K562 (cell line): ENCODE measurements around the gene SCYL2. TPM values are rescaled to one million over a fixed set of nuclear protein-coding genes. Genes with fewer than 3 reads are reported as not detected.

Source experiments
- ATAC-seq: fragments of 200-7000 bp; cut with Tn5 transposase; 3 replicates; pipeline ENCODE4 v1.9.1; 2020; ENCODE audit warnings: moderate library complexity
- BruUV-seq: library from RNA; stranded (reverse); fragments of 400-500 nt; replicated peaks from 2 replicates; lab custom pipeline; 2021; lab: Mats Ljungman, UMichigan
- CTCF ChIA-PET: fragments of 300-600 bp; formaldehyde crosslinking; extraction: SDS; loops from one replicate; lab custom pipeline; 2021; ENCODE audit warnings: low intra/inter-chr PET ratio; lab: Yijun Ruan, JAX
- POLR2A ChIA-PET: fragments of 300-600, 350-650 bp; sonication (Branson Sonifier 250); formaldehyde crosslinking; extraction: SDS; loops from one replicate; lab custom pipeline; 2021; ENCODE audit warnings: antibody characterized with exemption, inconsistent platforms; lab: Yijun Ruan, JAX
- DNase-seq, 4 experiments: peaks; one replicate each; pipeline versions ENCODE4 v3.0.0 to v3.0.0-alpha.2; 2011 to 2018; ENCODE audit warnings: low spot score in 3 of 4, mixed read lengths in 3 of 4; ENCODE audit errors: extremely low read depth in 1 of 4
- FAIRE-seq: peaks from 2 replicates; lab custom pipeline; 2011; peaks lifted over from hg19 to GRCh38; lab: Jason Lieb, UNC
- H2AFZ ChIP-seq: 2 replicates; pipeline ENCODE4 v1.6.0; 2011; ENCODE audit warnings: low read depth, low read length, control low read depth, inconsistent platforms
- H3K27ac ChIP-seq: fragments of 200-600 bp; 3 replicates; pipeline ENCODE4 v1.8.0; 2011; ENCODE audit warnings: low read depth, mild to moderate bottlenecking, control low read depth, inconsistent platforms, low read length, moderate library complexity, mixed read lengths; ENCODE audit errors: extremely low read depth
- H3K27me3 ChIP-seq, 2 experiments: fragments of 300-600 bp in 1 of 2; 2 replicates in 1 of 2; 3 replicates in 1 of 2; pipeline versions ENCODE4 v1.6.0 to v1.8.0; 2011; ENCODE audit warnings: inconsistent platforms in 2 of 2, low read length in 2 of 2, mild to moderate bottlenecking in 1 of 2, mixed read lengths in 1 of 2, moderate library complexity in 1 of 2; ENCODE audit not compliant: control insufficient read depth in 2 of 2, insufficient read depth in 2 of 2
- H3K36me3 ChIP-seq: fragments of 300-600 bp; 3 replicates; pipeline ENCODE4 v1.8.0; 2011; ENCODE audit warnings: mild to moderate bottlenecking, low read length, inconsistent platforms; ENCODE audit not compliant: control insufficient read depth, insufficient read depth
- H3K4me1 ChIP-seq, 2 experiments: fragments of 200-600 bp in 1 of 2; replicated peaks in 1 of 2; 2 replicates in 1 of 2; 3 replicates in 1 of 2; pipeline versions ENCODE4 v1.5.1 to v1.8.0; 2011; ENCODE audit warnings: inconsistent platforms in 2 of 2, low read length in 2 of 2, mild to moderate bottlenecking in 1 of 2, mixed read lengths in 1 of 2, moderate library complexity in 1 of 2; ENCODE audit not compliant: control insufficient read depth in 2 of 2, insufficient read depth in 2 of 2
- H3K4me2 ChIP-seq: 2 replicates; pipeline ENCODE4 v1.6.1; 2011; ENCODE audit warnings: low read length, control low read depth, inconsistent platforms, mixed read lengths; ENCODE audit not compliant: insufficient read depth
- H3K4me3 ChIP-seq: fragments of 200-600 bp; sonication (generic), shearing (Covaris generic); 2 replicates; pipeline ENCODE4 v1.5.1; 2016; ENCODE audit warnings: control low read depth, inconsistent platforms
- H3K79me2 ChIP-seq: fragments of 200-600 bp; 3 replicates; pipeline ENCODE4 v1.8.0; 2011; ENCODE audit warnings: low read length, inconsistent platforms; ENCODE audit not compliant: control insufficient read depth, insufficient read depth
- H3K9ac ChIP-seq, 2 experiments: 2 replicates each; pipeline versions ENCODE4 v1.6.0 to v1.6.1; 2011; ENCODE audit warnings: low read depth in 2 of 2, low read length in 2 of 2, control low read depth in 1 of 2, inconsistent platforms in 1 of 2, mild to moderate bottlenecking in 1 of 2, mixed read lengths in 1 of 2; ENCODE audit not compliant: insufficient read depth in 1 of 2
- H3K9me1 ChIP-seq: one replicate; pipeline ENCODE4 v1.6.0; 2011; ENCODE audit warnings: inconsistent platforms, mild to moderate bottlenecking, low read length, moderate library complexity; ENCODE audit not compliant: control insufficient read depth, insufficient read depth
- H3K9me3 ChIP-seq: replicated peaks from 2 replicates; pipeline ENCODE4 v1.5.1; 2011; ENCODE audit warnings: low read depth, low read length, inconsistent platforms; ENCODE audit not compliant: control insufficient read depth, insufficient read depth
- H4K20me1 ChIP-seq: replicated peaks from 2 replicates; pipeline ENCODE4 v1.6.1; 2011; ENCODE audit warnings: low read length, inconsistent platforms, mixed read lengths; ENCODE audit not compliant: control insufficient read depth, insufficient read depth
- ATF3 ChIP-seq, 2 experiments: fragments of 450-650 bp in 1 of 2; sonication (generic) in 1 of 2; formaldehyde crosslinking in 1 of 2; IDR thresholded peaks in 1 of 2; conservative IDR thresholded peaks in 1 of 2; 2 replicates each; pipeline versions ENCODE4 v1.6.1 to v1.8.1; 2016 to 2023; ENCODE audit warnings: mild to moderate bottlenecking in 2 of 2, moderate library complexity in 2 of 2, inconsistent platforms in 1 of 2, missing genetic modification reagents in 1 of 2
- BCL6 ChIP-seq: fragments of 250-450 bp; sonication (Bioruptor Pico); IDR thresholded peaks from 2 replicates; pipeline ENCODE4 v1.4.0; 2020
- CEBPG ChIP-seq, 3 experiments: fragments of 200-800 bp in 1 of 3; sonication (Bioruptor generic) in 1 of 3; sonication (generic) in 1 of 3; formaldehyde crosslinking in 1 of 3; IDR thresholded peaks in 2 of 3; conservative IDR thresholded peaks in 1 of 3; 2 replicates each; pipeline versions ENCODE4 v1.6.1 to v1.8.0; 2016 to 2022; ENCODE audit warnings: missing compliant biosample characterization in 2 of 3, missing genetic modification characterization in 2 of 3, mild to moderate bottlenecking in 1 of 3, missing genetic modification reagents in 1 of 3
- GABPB1 ChIP-seq: sonication (generic); formaldehyde crosslinking; IDR thresholded peaks from 2 replicates; pipeline ENCODE4 v1.8.0; 2022; ENCODE audit warnings: mild to moderate bottlenecking, missing genetic modification reagents
- HCFC1 ChIP-seq: IDR thresholded peaks from 2 replicates; pipeline ENCODE4 v1.6.1; 2012; ENCODE audit warnings: low read depth, low read length, improper control_type of control experiment
- PRDM10 ChIP-seq: fragments of 450-650 bp; IDR thresholded peaks from 2 replicates; pipeline ENCODE4 v1.6.1; 2018; ENCODE audit not compliant: partially characterized antibody
- SP1 ChIP-seq: sonication (generic); formaldehyde crosslinking; IDR thresholded peaks from 2 replicates; pipeline ENCODE4 v1.8.1; 2022; ENCODE audit warnings: mild to moderate bottlenecking, missing genetic modification reagents
- ZFP36 ChIP-seq: fragments of 150-350 bp; IDR thresholded peaks from 2 replicates; pipeline ENCODE4 v1.6.1; 2018; ENCODE audit warnings: low read length, low read depth; ENCODE audit not compliant: partially characterized antibody
- ZNF253 ChIP-seq: fragments of 250-450 bp; sonication (Bioruptor Pico); conservative IDR thresholded peaks from 2 replicates; pipeline ENCODE4 v1.6.1; 2021; ENCODE audit warnings: mild to moderate bottlenecking
- ZSCAN32 ChIP-seq: fragments of 450-650 bp; formaldehyde crosslinking; IDR thresholded peaks from 2 replicates; pipeline ENCODE4 v1.4.0; 2020; ENCODE audit warnings: mild to moderate bottlenecking, moderate library complexity
- WGBS: fragments of 100-300 bp; shearing (Covaris generic); methylation state at CpG from one replicate; pipeline ENCODE4 v1.1.6; 2016; ENCODE audit warnings: low coverage, mixed read lengths; ENCODE audit not compliant: insufficient coverage; ENCODE audit errors: missing lambda C conversion rate; 5-methylcytosine and 5-hydroxymethylcytosine counted together
- in situ Hi-C: fragments of 300-500 bp; cut with MboI; formaldehyde crosslinking; loops from 4 replicates; pipeline ENCODE4 v1.15.0; 2018; ENCODE audit warnings: inconsistent platforms, mixed read lengths
- intact Hi-C: fragments of 100-400 bp; cut with micrococcal nuclease; formaldehyde crosslinking; loops from 2 replicates; pipeline ENCODE4 v1.14.2; 2022
- polyA plus RNA-seq, 8 experiments: library from polyadenylated mRNA; depleted of rRNA in 4 of 8; stranded (reverse) in 5 of 8; unstranded in 3 of 8; fragments of >200 nt; fragmentation: Nextera tagmentation in 2 of 8; fragmentation: Illumina TruSeq in 1 of 8; extraction: Ambion mirVana in 2 of 8; extraction: Trizol in 1 of 8; gene quantifications; 2 replicates each; pipeline versions ENCODE4 v1.2.1 to v1.2.3, GENCODE V29; 2011 to 2014; ENCODE audit warnings: inconsistent platforms in 1 of 8, missing spikeins in 1 of 8
- total RNA-seq, 7 experiments: library from RNA; depleted of rRNA in 6 of 7; stranded (reverse); fragments of >200 nt in 6 of 7; fragmentation: Illumina TruSeq in 2 of 7; extraction: Trizol in 2 of 7; gene quantifications; 2 replicates each; pipeline versions ENCODE4 v1.2.1 to v1.2.3, GENCODE V29; 2011 to 2021; ENCODE audit warnings: low replicate concordance in 1 of 7
- TF ChIP-seq, protein P1 (sequence below): fragments of 450-650 bp; formaldehyde crosslinking; IDR thresholded peaks from 2 replicates; pipeline ENCODE4 v1.4.0; 2022; ENCODE audit warnings: mild to moderate bottlenecking, moderate library complexity
- TF ChIP-seq, protein P2 (sequence below): fragments of 150-350 bp; IDR thresholded peaks from 2 replicates; pipeline ENCODE4 v1.6.1; 2014; ENCODE audit warnings: low read depth, mild to moderate bottlenecking, low read length, borderline replicate concordance

The SCYL2 gene
- total and polyA plus RNA-seq, 9 of the 15 experiments (the other 6 are each of a cell fraction or from before 2014, with no cell fraction given): 9.9 to 49.0 (median 32.9) TPM

- in situ Hi-C loops (no loop called here), intact Hi-C loops (no loop called here)
- no peak overlapping the region for H3K4me2 ChIP-seq
- H3K9me3 ChIP-seq: no peaks in the 10 kb centered on the region
- ChIA-PET CTCF (no interaction called here), POLR2A (no interaction called here)
- H4K20me1 ChIP-seq: no peaks in the 10 kb centered on the region
- no peak overlapping the region for H3K27ac ChIP-seq
- H3K36me3 ChIP-seq: no peaks in the 10 kb centered on the region
- no peak overlapping the region for H3K9ac ChIP-seq
- no peak overlapping the region for H2AFZ ChIP-seq
- peaks cover 0 to 6% of the 10 kb centered on the region in 2 experiments; a peak in 1 of 5 replicates for H3K4me1 ChIP-seq
- H3K27me3 ChIP-seq: no peaks in the 10 kb centered on the region
- peaks cover 15% of the 10 kb centered on the region for H3K79me2 ChIP-seq
- no peak for DNase-seq
- FAIRE-seq: no peak
- WGBS: 65% methylated on average over 5 of the region's 5 CpGs
- no peaks in the 10 kb centered on the region for H3K9me1 ChIP-seq
- BruUV-seq: no TSS peak
- no peak overlapping the region for H3K4me3 ChIP-seq
- no peak for ATAC-seq
- TF ChIP-seq ZNF253 (CRISPR knock-in tag) (no peak), PRDM10 (no peak), BCL6 (no peak), HCFC1 (no peak), CEBPG (CRISPR knock-in tag; IDR thresholded peaks at IDR 0.05) (no peak), CEBPG (tag; conservative IDR thresholded peaks at IDR 0.05 in 1 of 2, IDR thresholded peaks at IDR 0.05 in 1 of 2) (peak; percentile 61 to 64), ATF3 (IDR thresholded peaks at IDR 0.05) (peak; percentile 66), ATF3 (CRISPR knock-in tag; conservative IDR thresholded peaks at IDR 0.05) (no peak), ZFP36 (no peak), GABPB1 (CRISPR knock-in tag) (no peak), SP1 (CRISPR knock-in tag) (no peak), ZSCAN32 (CRISPR knock-in tag) (peak; percentile 59; the same call in 1 of the 2 replicates)
- TF ChIP-seq, protein P1, sequence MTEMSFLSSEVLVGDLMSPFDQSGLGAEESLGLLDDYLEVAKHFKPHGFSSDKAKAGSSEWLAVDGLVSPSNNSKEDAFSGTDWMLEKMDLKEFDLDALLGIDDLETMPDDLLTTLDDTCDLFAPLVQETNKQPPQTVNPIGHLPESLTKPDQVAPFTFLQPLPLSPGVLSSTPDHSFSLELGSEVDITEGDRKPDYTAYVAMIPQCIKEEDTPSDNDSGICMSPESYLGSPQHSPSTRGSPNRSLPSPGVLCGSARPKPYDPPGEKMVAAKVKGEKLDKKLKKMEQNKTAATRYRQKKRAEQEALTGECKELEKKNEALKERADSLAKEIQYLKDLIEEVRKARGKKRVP (CRISPR knock-in tag): 0 out of 2 replicates have a peak, but pooled peaks have one; percentile 41
- TF ChIP-seq, protein P2, sequence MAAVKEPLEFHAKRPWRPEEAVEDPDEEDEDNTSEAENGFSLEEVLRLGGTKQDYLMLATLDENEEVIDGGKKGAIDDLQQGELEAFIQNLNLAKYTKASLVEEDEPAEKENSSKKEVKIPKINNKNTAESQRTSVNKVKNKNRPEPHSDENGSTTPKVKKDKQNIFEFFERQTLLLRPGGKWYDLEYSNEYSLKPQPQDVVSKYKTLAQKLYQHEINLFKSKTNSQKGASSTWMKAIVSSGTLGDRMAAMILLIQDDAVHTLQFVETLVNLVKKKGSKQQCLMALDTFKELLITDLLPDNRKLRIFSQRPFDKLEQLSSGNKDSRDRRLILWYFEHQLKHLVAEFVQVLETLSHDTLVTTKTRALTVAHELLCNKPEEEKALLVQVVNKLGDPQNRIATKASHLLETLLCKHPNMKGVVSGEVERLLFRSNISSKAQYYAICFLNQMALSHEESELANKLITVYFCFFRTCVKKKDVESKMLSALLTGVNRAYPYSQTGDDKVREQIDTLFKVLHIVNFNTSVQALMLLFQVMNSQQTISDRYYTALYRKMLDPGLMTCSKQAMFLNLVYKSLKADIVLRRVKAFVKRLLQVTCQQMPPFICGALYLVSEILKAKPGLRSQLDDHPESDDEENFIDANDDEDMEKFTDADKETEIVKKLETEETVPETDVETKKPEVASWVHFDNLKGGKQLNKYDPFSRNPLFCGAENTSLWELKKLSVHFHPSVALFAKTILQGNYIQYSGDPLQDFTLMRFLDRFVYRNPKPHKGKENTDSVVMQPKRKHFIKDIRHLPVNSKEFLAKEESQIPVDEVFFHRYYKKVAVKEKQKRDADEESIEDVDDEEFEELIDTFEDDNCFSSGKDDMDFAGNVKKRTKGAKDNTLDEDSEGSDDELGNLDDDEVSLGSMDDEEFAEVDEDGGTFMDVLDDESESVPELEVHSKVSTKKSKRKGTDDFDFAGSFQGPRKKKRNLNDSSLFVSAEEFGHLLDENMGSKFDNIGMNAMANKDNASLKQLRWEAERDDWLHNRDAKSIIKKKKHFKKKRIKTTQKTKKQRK: no peak
Observed at GRCh38 chr12:100263131-100263530, 3.8 kb upstream of the SCYL2 start.
